Left ventricle myocardium inferior (tissue), 1 donor: ENCODE results near the gene HOXC10. TPM values are rescaled to one million over a fixed set of nuclear protein-coding genes. Genes with fewer than 3 reads are reported as not detected.

Experiments used
- DNase-seq: peaks from one replicate; pipeline ENCODE4 v3.0.0-alpha.2; 2020
- H3K27ac ChIP-seq: fragments of 200-600 bp; replicated peaks from 2 replicates; pipeline ENCODE4 v1.8.0; 2021
- H3K27me3 ChIP-seq: fragments of 200-600 bp; 2 replicates; pipeline ENCODE4 v1.8.0; 2021; ENCODE audit warnings: low read depth
- H3K36me3 ChIP-seq: fragments of 200-600 bp; 2 replicates; pipeline ENCODE4 v1.8.0; 2021
- H3K4me1 ChIP-seq: fragments of 200-600 bp; 2 replicates; pipeline ENCODE4 v1.8.0; 2021
- H3K4me3 ChIP-seq: fragments of 200-600 bp; 2 replicates; pipeline ENCODE4 v1.8.0; 2021; ENCODE audit warnings: mild to moderate bottlenecking, moderate library complexity
- H3K9me3 ChIP-seq: fragments of 200-600 bp; replicated peaks from 2 replicates; pipeline ENCODE4 v1.8.0; 2021
- CTCF ChIP-seq: fragments of 200-600 bp; IDR thresholded peaks from 2 replicates; pipeline ENCODE4 v1.8.0; 2021; ENCODE audit warnings: antibody characterized with exemption, mild to moderate bottlenecking, borderline replicate concordance
- intact Hi-C: fragments of 100-400 bp; cut with micrococcal nuclease; formaldehyde crosslinking; loops from one replicate; pipeline ENCODE4 v1.11.0; 2022
- total RNA-seq: library from RNA; stranded (reverse); fragmentation: NEBNext Ultra II Directional; extraction: Animal tissue kit (Norgen Biotek cat#: 25700); gene quantifications from one replicate; pipeline ENCODE4 v1.2.1, GENCODE V29; 2021
- donor health status: DM: no; HTN: yes; CAD: no; lungs with severe emphysema.

HOXC10 gene
- total RNA-seq, 1 donor from 2014 or later = not detected

- Histone ChIP-seq H3K4me3 (peak overlapping the region; percentile 50), H3K9me3 (peaks cover 4% of the 10 kb centered on the region), H3K27ac (no peak overlapping the region), H3K4me1 (peaks cover 34% of the 10 kb centered on the region), H3K27me3 (peaks cover 100% of the 10 kb centered on the region), H3K36me3 (no peaks in the 10 kb centered on the region)
- TF ChIP-seq CTCF = no peak
- DNase-seq = no peak
- intact Hi-C loops = no loop called here
These were observed 49.2 kb downstream of the HOXC10 start for GRCh38 chr12:54033980-54034784.

DNA sequence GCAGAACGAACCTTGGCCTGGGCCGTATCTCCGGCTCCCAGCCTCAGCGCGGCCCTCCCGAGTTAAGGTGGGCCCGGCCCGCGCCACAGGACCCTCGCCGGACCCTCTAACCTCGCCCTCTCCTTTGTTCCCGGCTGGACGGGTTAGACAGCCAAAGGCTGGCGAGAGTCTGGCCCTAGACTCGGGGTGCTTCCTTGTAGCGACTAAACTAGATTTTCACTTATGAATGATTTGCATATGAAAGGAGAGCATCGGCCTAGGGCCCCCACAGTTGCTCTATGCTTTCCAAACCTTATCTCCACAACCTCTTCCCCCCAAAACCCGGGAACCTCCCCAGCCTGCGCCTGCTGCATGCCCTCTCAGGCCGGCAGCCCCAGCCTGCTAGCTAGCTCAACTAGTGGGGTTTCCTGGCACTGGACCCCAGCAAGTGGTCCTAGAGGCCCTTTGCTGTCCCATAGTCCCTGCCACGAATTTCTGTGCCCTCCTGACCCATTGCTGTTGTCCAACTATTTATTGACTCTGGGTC lies 49.9 kb downstream of the HOXC10 start:
- TF ChIP-seq CTCF = no peak
- DNase-seq = no peak
- H3K9me3 ChIP-seq = peaks cover 4% of the 10 kb centered on the region
- H3K36me3 ChIP-seq = no peaks in the 10 kb centered on the region
- peaks cover 100% of the 10 kb centered on the region for H3K27me3 ChIP-seq
- H3K4me3 ChIP-seq = no peak overlapping the region
- H3K27ac ChIP-seq = no peak overlapping the region
- intact Hi-C loops = no loop called here
- H3K4me1 ChIP-seq = peaks cover 28% of the 10 kb centered on the region

DNA sequence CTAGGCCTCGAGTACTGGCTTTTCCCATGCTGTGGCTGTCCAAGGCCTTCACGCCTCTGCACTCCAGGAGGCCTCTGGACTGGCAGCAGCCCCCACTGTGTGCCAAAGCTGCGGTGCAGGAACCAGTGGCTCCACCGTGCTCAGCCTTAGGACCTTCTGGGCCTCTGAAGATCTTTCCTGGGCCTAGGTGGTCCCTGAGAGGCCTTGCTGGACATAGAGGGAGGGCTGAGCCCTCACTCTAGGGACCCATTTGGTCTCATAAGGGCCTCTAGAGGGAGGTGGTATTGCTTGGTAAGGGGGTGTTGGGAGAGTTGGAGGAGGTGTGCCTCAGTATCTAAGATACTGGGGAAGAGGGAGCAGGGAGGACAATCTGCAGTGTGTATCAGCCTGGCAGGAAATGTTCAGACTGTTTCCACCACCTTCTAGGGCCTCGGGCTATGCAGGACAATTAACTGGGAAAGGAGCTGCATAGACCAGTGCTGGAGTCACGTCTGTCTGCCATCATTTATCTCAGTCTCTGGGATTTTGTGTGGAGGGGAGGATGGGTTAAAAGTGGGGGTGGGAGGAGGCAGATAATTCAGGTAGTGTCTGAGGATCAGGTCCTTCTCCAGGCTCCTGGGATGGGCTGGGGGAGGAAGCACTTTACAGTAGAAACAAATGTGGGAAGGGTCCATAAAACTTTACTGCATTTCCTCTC lies 50.8 kb downstream of the HOXC10 start:
- peaks cover 4% of the 10 kb centered on the region for H3K9me3 ChIP-seq
- no peak for DNase-seq
- H3K4me1 ChIP-seq = peaks cover 25% of the 10 kb centered on the region
- no peaks in the 10 kb centered on the region for H3K36me3 ChIP-seq
- intact Hi-C loops = no loop called here
- no peak overlapping the region for H3K27ac ChIP-seq
- no peak overlapping the region for H3K4me3 ChIP-seq
- peaks cover 100% of the 10 kb centered on the region for H3K27me3 ChIP-seq
- TF ChIP-seq CTCF = no peak

- H3K27ac ChIP-seq = no peak overlapping the region
- peaks cover 4% of the 10 kb centered on the region for H3K9me3 ChIP-seq
- intact Hi-C loops = no loop called here
- DNase-seq = no peak
- TF ChIP-seq CTCF = no peak
- H3K4me1 ChIP-seq = peaks cover 18% of the 10 kb centered on the region
- peaks cover 100% of the 10 kb centered on the region for H3K27me3 ChIP-seq
- no peak overlapping the region for H3K4me3 ChIP-seq
- no peaks in the 10 kb centered on the region for H3K36me3 ChIP-seq
These were observed 51.8 kb downstream of the HOXC10 start for GRCh38 chr12:54036620-54037359.
